ENCODE measurements around the gene BTC.

- TF ChIP-seq TAF1 (IDR thresholded peaks at IDR 0.05; ENCODE audit: low read depth) (no peak), TEAD4 (IDR thresholded peaks at IDR 0.05) (no peak), CREB1 (IDR thresholded peaks at IDR 0.05; ENCODE audit: low read depth) (no peak), ZBTB7A (IDR thresholded peaks at IDR 0.05; ENCODE audit: low read depth) (no peak), RAD21 (IDR thresholded peaks at IDR 0.05; ENCODE audit: low read depth) (no peak), EP300 (IDR thresholded peaks at IDR 0.05; ENCODE audit: borderline replicate concordance) (no peak), YY1 (IDR thresholded peaks at IDR 0.05; ENCODE audit: low read depth) (no peak)
- TF ChIP-seq, protein P1, sequence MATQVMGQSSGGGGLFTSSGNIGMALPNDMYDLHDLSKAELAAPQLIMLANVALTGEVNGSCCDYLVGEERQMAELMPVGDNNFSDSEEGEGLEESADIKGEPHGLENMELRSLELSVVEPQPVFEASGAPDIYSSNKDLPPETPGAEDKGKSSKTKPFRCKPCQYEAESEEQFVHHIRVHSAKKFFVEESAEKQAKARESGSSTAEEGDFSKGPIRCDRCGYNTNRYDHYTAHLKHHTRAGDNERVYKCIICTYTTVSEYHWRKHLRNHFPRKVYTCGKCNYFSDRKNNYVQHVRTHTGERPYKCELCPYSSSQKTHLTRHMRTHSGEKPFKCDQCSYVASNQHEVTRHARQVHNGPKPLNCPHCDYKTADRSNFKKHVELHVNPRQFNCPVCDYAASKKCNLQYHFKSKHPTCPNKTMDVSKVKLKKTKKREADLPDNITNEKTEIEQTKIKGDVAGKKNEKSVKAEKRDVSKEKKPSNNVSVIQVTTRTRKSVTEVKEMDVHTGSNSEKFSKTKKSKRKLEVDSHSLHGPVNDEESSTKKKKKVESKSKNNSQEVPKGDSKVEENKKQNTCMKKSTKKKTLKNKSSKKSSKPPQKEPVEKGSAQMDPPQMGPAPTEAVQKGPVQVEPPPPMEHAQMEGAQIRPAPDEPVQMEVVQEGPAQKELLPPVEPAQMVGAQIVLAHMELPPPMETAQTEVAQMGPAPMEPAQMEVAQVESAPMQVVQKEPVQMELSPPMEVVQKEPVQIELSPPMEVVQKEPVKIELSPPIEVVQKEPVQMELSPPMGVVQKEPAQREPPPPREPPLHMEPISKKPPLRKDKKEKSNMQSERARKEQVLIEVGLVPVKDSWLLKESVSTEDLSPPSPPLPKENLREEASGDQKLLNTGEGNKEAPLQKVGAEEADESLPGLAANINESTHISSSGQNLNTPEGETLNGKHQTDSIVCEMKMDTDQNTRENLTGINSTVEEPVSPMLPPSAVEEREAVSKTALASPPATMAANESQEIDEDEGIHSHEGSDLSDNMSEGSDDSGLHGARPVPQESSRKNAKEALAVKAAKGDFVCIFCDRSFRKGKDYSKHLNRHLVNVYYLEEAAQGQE (IDR thresholded peaks at IDR 0.05; ENCODE audit: low read depth), result no peak
- TF ChIP-seq, protein P2, sequence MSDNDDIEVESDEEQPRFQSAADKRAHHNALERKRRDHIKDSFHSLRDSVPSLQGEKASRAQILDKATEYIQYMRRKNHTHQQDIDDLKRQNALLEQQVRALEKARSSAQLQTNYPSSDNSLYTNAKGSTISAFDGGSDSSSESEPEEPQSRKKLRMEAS (IDR thresholded peaks at IDR 0.05), result no peak
These were observed 44.5 kb upstream of the BTC start for GRCh38 chr4:74838746-74839370.
